OCI-LY7 (cell line): Measurements from ENCODE around the gene FNDC1. TPM values are rescaled to one million over a fixed set of nuclear protein-coding genes. Genes with fewer than 3 reads are reported as not detected.

Experiments used
- BruUV-seq: library from RNA; stranded (reverse); fragments of 400-500 nt; replicated peaks from 2 replicates; lab custom pipeline; 2021; lab: Mats Ljungman, UMichigan
- CTCF ChIA-PET: fragments of 300-600 bp; sonication (Branson Sonifier 250); formaldehyde crosslinking; loops from one replicate; lab custom pipeline; 2022; ENCODE audit warnings: antibody characterized with exemption; ENCODE audit not compliant: unreplicated experiment; lab: Charles Lee
- POLR2A ChIA-PET: fragments of 300-600 bp; sonication (Branson Sonifier 250); formaldehyde crosslinking; loops from one replicate; lab custom pipeline; 2022; ENCODE audit warnings: antibody characterized with exemption; lab: Charles Lee
- DNase-seq: peaks from one replicate; pipeline ENCODE4 v3.0.0-alpha.2; 2015; ENCODE audit warnings: low spot score
- H2AFZ ChIP-seq: fragments of 200-600 bp; sonication (generic), shearing (Covaris generic); 2 replicates; pipeline ENCODE4 v1.6.1; 2014; ENCODE audit warnings: mild to moderate bottlenecking, antibody characterized with exemption, low read length, moderate library complexity
- H3K27ac ChIP-seq: fragments of 200-600 bp; sonication (generic); 2 replicates; pipeline ENCODE4 v1.5.1; 2014; ENCODE audit warnings: mixed run types, low read depth, mild to moderate bottlenecking, moderate library complexity, low read length, inconsistent platforms; ENCODE audit not compliant: poor library complexity, severe bottlenecking
- H3K36me3 ChIP-seq: fragments of 200-600 bp; sonication (generic); 2 replicates; pipeline ENCODE4 v1.6.1; 2014; ENCODE audit warnings: mild to moderate bottlenecking, antibody characterized with exemption, low read length, moderate library complexity, mixed read lengths; ENCODE audit not compliant: insufficient read depth
- H3K4me1 ChIP-seq: fragments of 200-600 bp; sonication (generic); 2 replicates; pipeline ENCODE4 v1.5.1; 2014; ENCODE audit warnings: mild to moderate bottlenecking, low read length; ENCODE audit not compliant: insufficient read depth, poor library complexity, severe bottlenecking
- H3K4me2 ChIP-seq: fragments of 200-600 bp; sonication (generic); 2 replicates; pipeline ENCODE4 v1.6.1; 2014; ENCODE audit warnings: mild to moderate bottlenecking, low read length
- H3K4me3 ChIP-seq: fragments of 200-600 bp; sonication (generic); 2 replicates; pipeline ENCODE4 v1.5.1; 2014; ENCODE audit warnings: mild to moderate bottlenecking, low read depth, low read length; ENCODE audit not compliant: poor library complexity, severe bottlenecking
- H3K79me2 ChIP-seq: fragments of 200-600 bp; sonication (generic); 2 replicates; pipeline ENCODE4 v1.6.1; 2016; ENCODE audit warnings: low read depth, mild to moderate bottlenecking, low read length, moderate library complexity, mixed read lengths; ENCODE audit not compliant: insufficient read depth
- H3K9me2 ChIP-seq: fragments of 200-600 bp; sonication (generic); 2 replicates; pipeline ENCODE4 v1.6.1; 2016; ENCODE audit warnings: mild to moderate bottlenecking, low read length, mixed read lengths; ENCODE audit not compliant: insufficient read depth
- H3K9me3 ChIP-seq: fragments of 200-600 bp; sonication (generic); 2 replicates; pipeline ENCODE4 v1.6.1; 2014; ENCODE audit warnings: mild to moderate bottlenecking, mixed run types, low read length, mixed read lengths
- H4K20me1 ChIP-seq: fragments of 200-600 bp; sonication (generic); 2 replicates; pipeline ENCODE4 v1.6.1; 2014; ENCODE audit warnings: mild to moderate bottlenecking, antibody characterized with exemption, low read length, moderate library complexity, mixed read lengths; ENCODE audit not compliant: insufficient read depth
- EZH2phosphoT487 ChIP-seq: fragments of 200-600 bp; sonication (generic); IDR thresholded peaks from 2 replicates; pipeline ENCODE4 v1.6.1; 2018; ENCODE audit warnings: low read depth, borderline replicate concordance, mild to moderate bottlenecking, mixed run types, antibody characterized with exemption, low read length, moderate library complexity, mixed read lengths
- intact Hi-C: fragments of 100-400 bp; cut with micrococcal nuclease; formaldehyde crosslinking; loops from one replicate; pipeline ENCODE4 v1.10.0; 2022; ENCODE audit not compliant: unreplicated experiment
- total RNA-seq, 2 experiments: library from RNA; depleted of rRNA in 1 of 2; stranded (reverse); fragments of >200 nt in 1 of 2; shearing (Covaris generic) in 1 of 2; gene quantifications; 2 replicates each; pipeline ENCODE4 v1.2.3, GENCODE V29; 2014 to 2022
- TF ChIP-seq, protein P1 (sequence below): fragments of 200-600 bp; sonication (generic); conservative IDR thresholded peaks from 2 replicates; pipeline ENCODE4 v1.5.1; 2014; ENCODE audit warnings: mild to moderate bottlenecking, antibody characterized with exemption, low read length, moderate library complexity, mixed read lengths

Gene FNDC1
- total RNA-seq, 2 experiments from 2014 or later = 0.16 to 19.9 TPM

GRCh38 chr6:159134701-159135364 is 34.4 kb upstream of the FNDC1 start:
- CTCF ChIA-PET = interaction anchor here (0.6 to 3.8 kb wide), 9 partner anchors 9 to 127 kb away, joined by 3 to 35 read pairs (median 4); partner anchors contain the start of gene TAGAP
- intact Hi-C loops = loop anchor here (1.0 to 2.0 kb wide), 4 partner anchors 31 to 430 kb away; no protein-coding TSS in a partner anchor
- H3K79me2 ChIP-seq = no peaks in the 10 kb centered on the region
- H3K4me2 ChIP-seq = peak overlapping the region; percentile 50
- BruUV-seq = no TSS peak
- H3K4me1 ChIP-seq = peaks cover 52% of the 10 kb centered on the region
- no peaks in the 10 kb centered on the region for H3K9me3 ChIP-seq
- no peaks in the 10 kb centered on the region for H3K36me3 ChIP-seq
- POLR2A ChIA-PET = interaction anchor here (0.5 to 3.4 kb wide), 9 partner anchors 8 to 160 kb away, joined by 3 to 24 read pairs (median 5); partner anchors contain the start of gene RSPH3
- peak overlapping the region; percentile 4 for H3K4me3 ChIP-seq
- H2AFZ ChIP-seq = peak overlapping the region; percentile 88
- TF ChIP-seq EZH2phosphoT487 = no peak
- TF ChIP-seq, protein P1, sequence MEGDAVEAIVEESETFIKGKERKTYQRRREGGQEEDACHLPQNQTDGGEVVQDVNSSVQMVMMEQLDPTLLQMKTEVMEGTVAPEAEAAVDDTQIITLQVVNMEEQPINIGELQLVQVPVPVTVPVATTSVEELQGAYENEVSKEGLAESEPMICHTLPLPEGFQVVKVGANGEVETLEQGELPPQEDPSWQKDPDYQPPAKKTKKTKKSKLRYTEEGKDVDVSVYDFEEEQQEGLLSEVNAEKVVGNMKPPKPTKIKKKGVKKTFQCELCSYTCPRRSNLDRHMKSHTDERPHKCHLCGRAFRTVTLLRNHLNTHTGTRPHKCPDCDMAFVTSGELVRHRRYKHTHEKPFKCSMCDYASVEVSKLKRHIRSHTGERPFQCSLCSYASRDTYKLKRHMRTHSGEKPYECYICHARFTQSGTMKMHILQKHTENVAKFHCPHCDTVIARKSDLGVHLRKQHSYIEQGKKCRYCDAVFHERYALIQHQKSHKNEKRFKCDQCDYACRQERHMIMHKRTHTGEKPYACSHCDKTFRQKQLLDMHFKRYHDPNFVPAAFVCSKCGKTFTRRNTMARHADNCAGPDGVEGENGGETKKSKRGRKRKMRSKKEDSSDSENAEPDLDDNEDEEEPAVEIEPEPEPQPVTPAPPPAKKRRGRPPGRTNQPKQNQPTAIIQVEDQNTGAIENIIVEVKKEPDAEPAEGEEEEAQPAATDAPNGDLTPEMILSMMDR = peak; percentile 100
- no peak overlapping the region for H3K27ac ChIP-seq
- H4K20me1 ChIP-seq = no peaks in the 10 kb centered on the region
- no peaks in the 10 kb centered on the region for H3K9me2 ChIP-seq
- DNase-seq = peak; percentile 88

DNA sequence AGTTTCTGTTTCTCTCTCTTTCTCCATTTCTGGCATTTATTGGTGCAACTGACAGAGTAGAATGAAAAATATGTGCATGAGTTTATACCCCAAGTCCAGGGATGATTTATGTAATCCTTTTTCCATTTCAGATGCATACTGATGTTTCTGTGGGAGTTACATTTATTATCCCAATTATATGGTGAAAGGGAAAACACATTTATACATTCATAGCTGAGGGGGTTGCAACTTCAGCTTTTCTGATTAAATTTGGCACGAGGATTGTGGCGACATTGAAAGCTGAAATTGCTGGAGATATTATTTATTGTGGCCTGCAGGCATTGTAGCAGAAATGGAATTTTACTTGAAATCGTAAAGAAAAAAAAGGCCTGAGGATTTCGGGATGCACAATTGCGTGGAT is 31.5 kb upstream of the FNDC1 start:
- intact Hi-C loops = no loop called here
- CTCF ChIA-PET = interaction anchor here (1.1 to 3.8 kb wide), 2 partner anchors 29 to 129 kb away, joined by 3 to 35 read pairs; no protein-coding TSS in a partner anchor
- no peaks in the 10 kb centered on the region for H3K9me2 ChIP-seq
- H2AFZ ChIP-seq = no peak overlapping the region
- POLR2A ChIA-PET = interaction anchor here (1.2 to 1.5 kb wide), 2 partner anchors 31 to 99 kb away, joined by 4 read pairs; no protein-coding TSS in a partner anchor
- H3K4me1 ChIP-seq = peaks cover 27% of the 10 kb centered on the region
- no peak overlapping the region for H3K4me2 ChIP-seq
- DNase-seq = no peak
- TF ChIP-seq EZH2phosphoT487 = no peak
- H3K79me2 ChIP-seq = no peaks in the 10 kb centered on the region
- H3K9me3 ChIP-seq = no peaks in the 10 kb centered on the region
- no peaks in the 10 kb centered on the region; the same call in 1 of the 2 replicates for H3K36me3 ChIP-seq
- no peak overlapping the region for H3K4me3 ChIP-seq
- no peaks in the 10 kb centered on the region for H4K20me1 ChIP-seq
- no TSS peak for BruUV-seq
- H3K27ac ChIP-seq = no peak overlapping the region

DNA sequence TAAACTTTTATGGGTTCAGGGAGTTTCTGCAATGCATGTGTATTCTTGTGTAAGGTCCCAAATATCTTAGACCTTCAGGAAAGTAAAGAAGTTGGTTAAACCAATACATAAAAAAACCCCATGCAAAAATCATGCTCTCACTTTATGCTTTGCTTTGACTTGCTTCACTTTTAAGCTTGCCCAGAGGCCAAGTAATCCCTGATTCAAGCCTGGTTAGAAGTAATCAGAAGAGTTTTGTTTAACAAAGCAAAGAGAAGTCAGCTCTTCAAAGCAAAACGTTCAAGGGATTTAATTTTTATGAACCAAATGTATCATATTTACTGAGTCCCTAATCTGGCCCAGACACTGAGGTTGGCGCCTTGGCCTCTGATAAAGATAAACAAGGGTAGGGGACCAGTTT is 26.7 kb upstream of the FNDC1 start:
- ChIA-PET CTCF (interaction anchor here (0.7 to 0.9 kb wide), 2 partner anchors 32 to 142 kb away, joined by 3 read pairs; partner anchors contain the start of gene RSPH3), POLR2A (interaction anchor here (0.5 to 1.2 kb wide), 6 partner anchors 13 to 559 kb away, joined by 3 to 4 read pairs (median 3); no protein-coding TSS in a partner anchor)
- Histone ChIP-seq H3K9me2 (no peaks in the 10 kb centered on the region), H2AFZ (no peak overlapping the region), H3K4me2 (no peak overlapping the region), H3K4me3 (no peak overlapping the region), H3K4me1 (peaks cover 7% of the 10 kb centered on the region), H3K79me2 (no peaks in the 10 kb centered on the region), H4K20me1 (no peaks in the 10 kb centered on the region), H3K9me3 (no peaks in the 10 kb centered on the region), H3K36me3 (no peaks in the 10 kb centered on the region; the same call in 1 of the 2 replicates), H3K27ac (no peak overlapping the region)
- intact Hi-C loops = no loop called here
- DNase-seq = no peak
- no TSS peak for BruUV-seq
- TF ChIP-seq, protein P1 = no peak
- TF ChIP-seq EZH2phosphoT487 = no peak
